ENCODE results near the gene PBX1. TPM values are rescaled to one million over a fixed set of nuclear protein-coding genes. Genes with fewer than 3 reads are reported as not detected.

The PBX1 gene
- total RNA-seq, 6 experiments from 2014 or later, result 3.1 to 7.9 (median 6.9) TPM

- Histone ChIP-seq H3K36me3 (no peaks in the 10 kb centered on the region), H3K4me1 (no peaks in the 10 kb centered on the region), H3K4me3 (no peak overlapping the region), H3K27me3 (no peaks in the 10 kb centered on the region), H3K27ac (no peak overlapping the region), H3K9me3 (no peaks in the 10 kb centered on the region)
- ATAC-seq, result no peak
- WGBS (ENCODE audit: insufficient coverage, low coverage, low lambda C conversion rate, missing lambda C conversion rate), result 61% methylated on average over 2 of the region's 3 CpGs
- intact Hi-C loops (cut with DNase I), result no loop called here
- TF ChIP-seq POLR2A (IDR thresholded peaks at IDR 0.05), result no peak
- TF ChIP-seq, protein P1, sequence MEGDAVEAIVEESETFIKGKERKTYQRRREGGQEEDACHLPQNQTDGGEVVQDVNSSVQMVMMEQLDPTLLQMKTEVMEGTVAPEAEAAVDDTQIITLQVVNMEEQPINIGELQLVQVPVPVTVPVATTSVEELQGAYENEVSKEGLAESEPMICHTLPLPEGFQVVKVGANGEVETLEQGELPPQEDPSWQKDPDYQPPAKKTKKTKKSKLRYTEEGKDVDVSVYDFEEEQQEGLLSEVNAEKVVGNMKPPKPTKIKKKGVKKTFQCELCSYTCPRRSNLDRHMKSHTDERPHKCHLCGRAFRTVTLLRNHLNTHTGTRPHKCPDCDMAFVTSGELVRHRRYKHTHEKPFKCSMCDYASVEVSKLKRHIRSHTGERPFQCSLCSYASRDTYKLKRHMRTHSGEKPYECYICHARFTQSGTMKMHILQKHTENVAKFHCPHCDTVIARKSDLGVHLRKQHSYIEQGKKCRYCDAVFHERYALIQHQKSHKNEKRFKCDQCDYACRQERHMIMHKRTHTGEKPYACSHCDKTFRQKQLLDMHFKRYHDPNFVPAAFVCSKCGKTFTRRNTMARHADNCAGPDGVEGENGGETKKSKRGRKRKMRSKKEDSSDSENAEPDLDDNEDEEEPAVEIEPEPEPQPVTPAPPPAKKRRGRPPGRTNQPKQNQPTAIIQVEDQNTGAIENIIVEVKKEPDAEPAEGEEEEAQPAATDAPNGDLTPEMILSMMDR (IDR thresholded peaks at IDR 0.05), result no peak
- DNase-seq, result no peak
These were observed 60.2 kb downstream of the PBX1 start for GRCh38 chr1:164619006-164619784.

GRCh38 chr1:164622068-164622845, 63.3 kb downstream of the PBX1 start:
- Histone ChIP-seq H3K36me3 (no peaks in the 10 kb centered on the region), H3K27me3 (no peaks in the 10 kb centered on the region), H3K9me3 (no peaks in the 10 kb centered on the region), H3K27ac (no peak overlapping the region), H3K4me1 (no peaks in the 10 kb centered on the region), H3K4me3 (no peak overlapping the region)
- intact Hi-C loops (cut with DNase I), result no loop called here
- WGBS (ENCODE audit: insufficient coverage, low coverage, low lambda C conversion rate, missing lambda C conversion rate), result 73% methylated on average over 5 of the region's 8 CpGs
- peak in 1 of 4 donors; percentile 24 for ATAC-seq
- TF ChIP-seq POLR2A (IDR thresholded peaks at IDR 0.05), result no peak
- TF ChIP-seq, protein P1 (IDR thresholded peaks at IDR 0.05), result no peak
- no peak for DNase-seq

DNA sequence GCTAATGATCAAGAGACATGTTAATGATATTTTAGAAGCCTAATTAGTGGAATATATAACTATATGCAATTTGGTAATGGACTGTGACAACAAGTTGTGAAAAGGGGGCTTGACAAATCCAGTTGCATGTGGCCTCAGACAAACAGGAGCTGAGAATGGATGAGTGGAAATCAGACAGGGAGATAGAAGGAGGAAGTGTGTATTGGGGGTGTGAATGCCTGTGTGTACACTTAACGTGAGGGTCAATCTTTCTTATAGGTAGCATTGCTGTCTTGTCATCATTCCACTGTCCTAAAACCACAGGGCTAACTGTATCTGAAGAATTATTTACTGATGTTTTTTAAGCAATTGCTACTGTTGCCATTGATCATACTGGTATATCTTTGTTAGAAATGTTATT, 64.8 kb downstream of the PBX1 start:
- H3K4me1 ChIP-seq, result no peaks in the 10 kb centered on the region
- no peak for TF ChIP-seq POLR2A (IDR thresholded peaks at IDR 0.05)
- TF ChIP-seq, protein P1 (IDR thresholded peaks at IDR 0.05), result no peak
- H3K27me3 ChIP-seq, result no peaks in the 10 kb centered on the region
- H3K36me3 ChIP-seq, result no peaks in the 10 kb centered on the region
- 38% methylated on average over 1 of the region's 1 CpG for WGBS (ENCODE audit: insufficient coverage, low coverage, low lambda C conversion rate, missing lambda C conversion rate)
- DNase-seq (no peak), ATAC-seq (no peak)
- intact Hi-C loops (cut with DNase I), result no loop called here
- no peak overlapping the region for H3K4me3 ChIP-seq
- H3K27ac ChIP-seq, result no peak overlapping the region
- H3K9me3 ChIP-seq, result no peaks in the 10 kb centered on the region

GRCh38 chr1:164624400-164624799, 65.4 kb downstream of the PBX1 start:
- Histone ChIP-seq H3K9me3 (no peaks in the 10 kb centered on the region), H3K4me3 (no peak overlapping the region), H3K36me3 (no peaks in the 10 kb centered on the region), H3K27ac (no peak overlapping the region), H3K4me1 (no peaks in the 10 kb centered on the region), H3K27me3 (no peaks in the 10 kb centered on the region)
- ATAC-seq, result no peak
- no peak for TF ChIP-seq POLR2A (IDR thresholded peaks at IDR 0.05)
- TF ChIP-seq, protein P1 (IDR thresholded peaks at IDR 0.05), result no peak
- intact Hi-C loops (cut with DNase I), result no loop called here
- 64% methylated on average over 1 of the region's 1 CpG for WGBS (ENCODE audit: insufficient coverage, low coverage, low lambda C conversion rate, missing lambda C conversion rate)
- DNase-seq, result no peak

All from right lobe of liver (tissue), 6 donors.